MM.1S (cell line): Measurements from ENCODE around the gene ARSI.
A peak's percentile ranks its signal among the peaks of the same experiment; 100 is the strongest.

ENCODE experiments used
- DNase-seq: peaks from one replicate; pipeline ENCODE4 v3.0.0-alpha.2; 2015
- H2AFZ ChIP-seq: fragments of 300-600 bp; sonication (generic); 2 replicates; pipeline ENCODE4 v1.6.0; 2016; ENCODE audit warnings: antibody characterized with exemption, low read length
- H3F3A ChIP-seq: fragments of 300-600 bp; sonication (generic); 2 replicates; pipeline ENCODE4 v1.6.1; 2016; ENCODE audit warnings: mild to moderate bottlenecking, antibody characterized with exemption, low read length, moderate library complexity, mixed read lengths; ENCODE audit not compliant: insufficient read depth
- H3K27ac ChIP-seq: fragments of 300-600 bp; sonication (generic); 2 replicates; pipeline ENCODE4 v1.5.1; 2016; ENCODE audit warnings: mild to moderate bottlenecking, low read length
- H3K27me3 ChIP-seq: fragments of 300-600 bp; sonication (generic); replicated peaks from 2 replicates; pipeline ENCODE4 v1.6.0; 2016; ENCODE audit warnings: low read length; ENCODE audit not compliant: insufficient read depth
- H3K36me3 ChIP-seq: fragments of 300-600 bp; sonication (generic); replicated peaks from 2 replicates; pipeline ENCODE4 v1.6.1; 2016; ENCODE audit warnings: mild to moderate bottlenecking, low read length, mixed read lengths; ENCODE audit not compliant: insufficient read depth
- H3K4me1 ChIP-seq: fragments of 300-600 bp; sonication (generic); 2 replicates; pipeline ENCODE4 v1.6.1; 2016; ENCODE audit warnings: low read length, mixed read lengths
- H3K4me2 ChIP-seq: fragments of 300-600 bp; sonication (generic); 2 replicates; pipeline ENCODE4 v1.6.0; 2016; ENCODE audit warnings: low read depth, low read length
- H3K4me3 ChIP-seq: fragments of 300-600 bp; sonication (generic); 2 replicates; pipeline ENCODE4 v1.5.1; 2016; ENCODE audit warnings: low read length, mixed read lengths
- H3K79me2 ChIP-seq: fragments of 300-600 bp; sonication (generic); 2 replicates; pipeline ENCODE4 v1.6.1; 2016; ENCODE audit warnings: mixed run types, low read length, mixed read lengths
- H3K9ac ChIP-seq: fragments of 300-600 bp; sonication (generic); 2 replicates; pipeline ENCODE4 v1.6.1; 2016; ENCODE audit warnings: low read length, mixed read lengths
- H3K9me2 ChIP-seq: fragments of 300-600 bp; sonication (generic); replicated peaks from 2 replicates; pipeline ENCODE4 v1.6.1; 2016; ENCODE audit warnings: mild to moderate bottlenecking, low read length, mixed read lengths; ENCODE audit not compliant: insufficient read depth
- H3K9me3 ChIP-seq: fragments of 300-600 bp; sonication (generic); replicated peaks from 2 replicates; pipeline ENCODE4 v1.6.1; 2016; ENCODE audit warnings: mild to moderate bottlenecking, low read length, mixed read lengths; ENCODE audit not compliant: insufficient read depth
- H4K20me1 ChIP-seq: fragments of 300-600 bp; sonication (generic); 2 replicates; pipeline ENCODE4 v1.6.1; 2016; ENCODE audit warnings: mild to moderate bottlenecking, low read length, moderate library complexity, mixed read lengths; ENCODE audit not compliant: insufficient read depth
- EZH2 ChIP-seq: fragments of 300-600 bp; sonication (generic); optimal IDR thresholded peaks from 2 replicates; pipeline ENCODE3; 2017; ENCODE audit warnings: low read depth, mild to moderate bottlenecking, antibody characterized with exemption, low read length, mixed read lengths
- EZH2phosphoT487 ChIP-seq: fragments of 300-600 bp; sonication (generic); IDR thresholded peaks from 2 replicates; pipeline ENCODE4 v1.6.1; 2018; ENCODE audit warnings: antibody characterized with exemption, low read length
- TF ChIP-seq, protein P1 (sequence below): fragments of 300-600 bp; sonication (generic); IDR thresholded peaks from 2 replicates; pipeline ENCODE4 v1.5.1; 2016; ENCODE audit warnings: antibody characterized with exemption, low read length, mixed read lengths

ARSI gene

GRCh38 chr5:150286820-150287219 is 15.9 kb downstream of the ARSI start:
- TF ChIP-seq, protein P1, sequence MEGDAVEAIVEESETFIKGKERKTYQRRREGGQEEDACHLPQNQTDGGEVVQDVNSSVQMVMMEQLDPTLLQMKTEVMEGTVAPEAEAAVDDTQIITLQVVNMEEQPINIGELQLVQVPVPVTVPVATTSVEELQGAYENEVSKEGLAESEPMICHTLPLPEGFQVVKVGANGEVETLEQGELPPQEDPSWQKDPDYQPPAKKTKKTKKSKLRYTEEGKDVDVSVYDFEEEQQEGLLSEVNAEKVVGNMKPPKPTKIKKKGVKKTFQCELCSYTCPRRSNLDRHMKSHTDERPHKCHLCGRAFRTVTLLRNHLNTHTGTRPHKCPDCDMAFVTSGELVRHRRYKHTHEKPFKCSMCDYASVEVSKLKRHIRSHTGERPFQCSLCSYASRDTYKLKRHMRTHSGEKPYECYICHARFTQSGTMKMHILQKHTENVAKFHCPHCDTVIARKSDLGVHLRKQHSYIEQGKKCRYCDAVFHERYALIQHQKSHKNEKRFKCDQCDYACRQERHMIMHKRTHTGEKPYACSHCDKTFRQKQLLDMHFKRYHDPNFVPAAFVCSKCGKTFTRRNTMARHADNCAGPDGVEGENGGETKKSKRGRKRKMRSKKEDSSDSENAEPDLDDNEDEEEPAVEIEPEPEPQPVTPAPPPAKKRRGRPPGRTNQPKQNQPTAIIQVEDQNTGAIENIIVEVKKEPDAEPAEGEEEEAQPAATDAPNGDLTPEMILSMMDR: peak; percentile 56
- TF ChIP-seq EZH2phosphoT487 (no peak), EZH2 (no peak)
- H3K27ac ChIP-seq: no peak overlapping the region
- H3K4me1 ChIP-seq: peaks cover 3% of the 10 kb centered on the region; the same call in 1 of the 2 replicates
- H3F3A ChIP-seq: no peaks in the 10 kb centered on the region
- no peaks in the 10 kb centered on the region for H3K36me3 ChIP-seq
- DNase-seq: peak; percentile 41
- no peaks in the 10 kb centered on the region for H4K20me1 ChIP-seq
- H3K9me3 ChIP-seq: no peaks in the 10 kb centered on the region
- no peak overlapping the region for H3K9ac ChIP-seq
- H3K4me3 ChIP-seq: no peak overlapping the region
- H3K9me2 ChIP-seq: no peaks in the 10 kb centered on the region
- no peak overlapping the region for H3K4me2 ChIP-seq
- no peaks in the 10 kb centered on the region for H3K79me2 ChIP-seq
- H2AFZ ChIP-seq: no peak overlapping the region
- H3K27me3 ChIP-seq: no peaks in the 10 kb centered on the region

- H3F3A ChIP-seq: no peaks in the 10 kb centered on the region
- H3K27ac ChIP-seq: no peak overlapping the region
- H3K9ac ChIP-seq: no peak overlapping the region
- no peaks in the 10 kb centered on the region for H4K20me1 ChIP-seq
- no peaks in the 10 kb centered on the region for H3K79me2 ChIP-seq
- no peak overlapping the region for H3K4me3 ChIP-seq
- no peak for DNase-seq
- no peaks in the 10 kb centered on the region for H3K9me2 ChIP-seq
- H3K4me2 ChIP-seq: no peak overlapping the region
- no peak overlapping the region for H2AFZ ChIP-seq
- TF ChIP-seq EZH2: no peak
- peaks cover 3% of the 10 kb centered on the region; the same call in 1 of the 2 replicates for H3K4me1 ChIP-seq
- no peaks in the 10 kb centered on the region for H3K9me3 ChIP-seq
- H3K27me3 ChIP-seq: no peaks in the 10 kb centered on the region
- no peaks in the 10 kb centered on the region for H3K36me3 ChIP-seq
Observed at GRCh38 chr5:150285114-150285513, 17.6 kb downstream of the ARSI start.

DNA sequence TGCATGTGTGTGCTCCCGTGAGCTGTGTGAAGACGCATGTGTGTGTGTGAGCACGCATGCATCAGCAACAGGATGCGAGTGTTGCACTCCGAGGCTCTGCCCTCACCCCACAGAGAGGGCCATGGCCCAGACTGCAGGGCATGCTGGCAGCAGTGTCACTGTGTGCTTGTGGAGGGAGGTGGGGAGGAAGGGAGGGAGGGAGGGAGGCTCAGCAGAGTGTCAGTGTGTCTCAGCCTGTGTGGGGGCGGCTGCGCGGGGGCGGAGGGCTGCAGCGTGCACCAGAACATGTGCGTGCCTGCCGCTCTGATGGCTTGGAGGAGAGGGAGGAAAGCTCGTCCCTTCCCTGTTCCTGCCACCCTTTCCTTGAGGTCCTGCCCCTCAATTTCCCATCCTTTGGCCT is 18.4 kb downstream of the ARSI start:
- Histone ChIP-seq H3K27me3 (no peaks in the 10 kb centered on the region), H3F3A (no peaks in the 10 kb centered on the region), H3K9me3 (no peaks in the 10 kb centered on the region), H4K20me1 (no peaks in the 10 kb centered on the region), H3K9me2 (no peaks in the 10 kb centered on the region), H2AFZ (no peak overlapping the region), H3K79me2 (no peaks in the 10 kb centered on the region), H3K4me2 (no peak overlapping the region), H3K9ac (no peak overlapping the region), H3K36me3 (no peaks in the 10 kb centered on the region), H3K4me3 (no peak overlapping the region), H3K4me1 (peaks cover 3% of the 10 kb centered on the region; the same call in 1 of the 2 replicates), H3K27ac (no peak overlapping the region)
- no peak for DNase-seq
- TF ChIP-seq EZH2: no peak
- TF ChIP-seq, protein P1: no peak
- TF ChIP-seq EZH2phosphoT487: no peak

DNA sequence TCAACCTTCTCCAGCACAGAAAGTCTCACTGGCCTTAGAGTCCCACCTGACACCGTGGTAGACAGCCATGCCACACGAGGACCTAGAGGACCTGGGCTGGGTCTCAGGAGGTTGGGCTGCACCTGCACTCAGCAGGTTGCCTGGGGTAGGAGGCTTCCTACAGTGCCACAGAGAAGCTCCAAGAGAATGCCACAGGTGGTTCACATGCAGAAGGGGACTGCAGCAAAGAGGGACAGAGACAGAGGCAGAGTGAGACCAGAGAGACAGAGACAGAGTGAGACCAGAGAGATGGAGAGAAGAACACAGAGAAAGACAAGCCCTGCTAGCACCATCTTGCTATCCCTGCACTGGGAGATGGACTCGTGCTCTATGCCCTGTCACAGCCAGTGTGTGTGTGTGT is 18.8 kb downstream of the ARSI start:
- no peak overlapping the region for H2AFZ ChIP-seq
- no peaks in the 10 kb centered on the region for H3K9me3 ChIP-seq
- H3K27ac ChIP-seq: no peak overlapping the region
- H3F3A ChIP-seq: no peaks in the 10 kb centered on the region
- H3K4me1 ChIP-seq: peaks cover 3% of the 10 kb centered on the region; the same call in 1 of the 2 replicates
- DNase-seq: no peak
- TF ChIP-seq EZH2phosphoT487: no peak
- TF ChIP-seq, protein P1: no peak
- TF ChIP-seq EZH2: no peak
- no peaks in the 10 kb centered on the region for H4K20me1 ChIP-seq
- no peaks in the 10 kb centered on the region for H3K79me2 ChIP-seq
- no peak overlapping the region for H3K4me3 ChIP-seq
- H3K27me3 ChIP-seq: no peaks in the 10 kb centered on the region
- no peak overlapping the region for H3K4me2 ChIP-seq
- no peak overlapping the region for H3K9ac ChIP-seq
- no peaks in the 10 kb centered on the region for H3K36me3 ChIP-seq
- H3K9me2 ChIP-seq: no peaks in the 10 kb centered on the region
